ENCODE results near the gene MYOZ2. TPM values are rescaled to one million over a fixed set of nuclear protein-coding genes. Genes with fewer than 3 reads are reported as not detected.

The MYOZ2 gene
- total RNA-seq, 2 experiments from 2014 or later: not detected

GRCh38 chr4:119124352-119124751 lies 11.3 kb upstream of the MYOZ2 start:
- H3K4me1 Mint-ChIP-seq (ENCODE audit: low read depth): peaks cover 13% of the 10 kb centered on the region
- intact Hi-C loops (cut with DNase I, micrococcal nuclease): no loop called here
- CTCF ChIA-PET: no interaction called here
- Histone ChIP-seq H3K9me3 (ENCODE audit: control insufficient read depth in 1 of 2, insufficient read depth in 1 of 2, low read length in 2 of 2) (no peaks in the 10 kb centered on the region), H3K27ac (ENCODE audit: low read depth in 1 of 2, low read length in 2 of 2) (no peak overlapping the region), H3K36me3 (ENCODE audit: insufficient read depth, low read length) (no peaks in the 10 kb centered on the region), H3K4me3 (ENCODE audit: low read length) (no peak overlapping the region), H3K4me1 (ENCODE audit: insufficient read depth, low read length) (no peaks in the 10 kb centered on the region), H3K27me3 (ENCODE audit: control insufficient read depth in 1 of 2, insufficient read depth in 2 of 2, low read length in 2 of 2) (no peaks in the 10 kb centered on the region)
- TF ChIP-seq CTCF (IDR thresholded peaks at IDR 0.05): no peak
- no peaks in the 10 kb centered on the region for H3K36me3 Mint-ChIP-seq (ENCODE audit: low read depth)
- H3K4me3 Mint-ChIP-seq: no peak overlapping the region
- H3K9me3 Mint-ChIP-seq: no peaks in the 10 kb centered on the region
- no peaks in the 10 kb centered on the region for H3K27me3 Mint-ChIP-seq
- H3K27ac Mint-ChIP-seq: no peak overlapping the region
- POLR2A ChIA-PET: no interaction called here
- no peak for ATAC-seq (ENCODE audit: poor library complexity)
- DNase-seq: no peak

GRCh38 chr4:119125931-119126330 lies 9.7 kb upstream of the MYOZ2 start:
- Mint-ChIP-seq H3K4me3 (no peak overlapping the region), H3K36me3 (ENCODE audit: low read depth) (no peaks in the 10 kb centered on the region), H3K4me1 (ENCODE audit: low read depth) (peaks cover 13% of the 10 kb centered on the region), H3K27me3 (no peaks in the 10 kb centered on the region), H3K9me3 (no peaks in the 10 kb centered on the region), H3K27ac (no peak overlapping the region)
- ATAC-seq (ENCODE audit: poor library complexity) (no peak), DNase-seq (no peak)
- H3K27ac ChIP-seq (ENCODE audit: low read depth in 1 of 2, low read length in 2 of 2): no peak overlapping the region
- TF ChIP-seq CTCF (IDR thresholded peaks at IDR 0.05): no peak
- H3K36me3 ChIP-seq (ENCODE audit: insufficient read depth, low read length): no peaks in the 10 kb centered on the region
- H3K4me1 ChIP-seq (ENCODE audit: insufficient read depth, low read length): no peaks in the 10 kb centered on the region
- no peaks in the 10 kb centered on the region for H3K27me3 ChIP-seq (ENCODE audit: control insufficient read depth in 1 of 2, insufficient read depth in 2 of 2, low read length in 2 of 2)
- ChIA-PET POLR2A (no interaction called here), CTCF (no interaction called here)
- no peaks in the 10 kb centered on the region for H3K9me3 ChIP-seq (ENCODE audit: control insufficient read depth in 1 of 2, insufficient read depth in 1 of 2, low read length in 2 of 2)
- H3K4me3 ChIP-seq (ENCODE audit: low read length): no peak overlapping the region
- intact Hi-C loops (cut with DNase I, micrococcal nuclease): no loop called here

DNA sequence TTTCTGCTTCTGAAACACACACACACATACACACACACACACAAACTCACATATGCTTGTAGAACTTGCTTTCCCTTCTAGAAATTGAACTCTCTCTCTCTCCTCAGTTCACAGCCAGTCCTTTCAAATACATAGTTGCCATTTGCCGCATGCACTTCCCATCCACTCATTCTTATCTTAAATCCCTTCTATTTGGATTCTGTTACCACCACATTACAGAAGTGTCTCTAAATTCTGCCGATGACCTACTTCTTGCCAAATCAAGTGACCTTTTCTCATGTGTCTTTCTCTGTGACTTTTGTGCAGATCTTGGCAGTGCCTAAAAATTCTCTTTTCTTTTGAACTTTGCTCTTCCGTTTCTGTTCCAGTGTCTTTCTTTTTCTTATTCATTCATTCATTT lies 7.5 kb upstream of the MYOZ2 start:
- no peak overlapping the region for H3K27ac Mint-ChIP-seq
- TF ChIP-seq CTCF (IDR thresholded peaks at IDR 0.05): no peak
- intact Hi-C loops (cut with DNase I, micrococcal nuclease): no loop called here
- no peaks in the 10 kb centered on the region for H3K36me3 Mint-ChIP-seq (ENCODE audit: low read depth)
- no peaks in the 10 kb centered on the region for H3K9me3 Mint-ChIP-seq
- H3K27me3 Mint-ChIP-seq: no peaks in the 10 kb centered on the region
- DNase-seq (no peak), ATAC-seq (ENCODE audit: poor library complexity) (no peak)
- ChIA-PET POLR2A (no interaction called here), CTCF (no interaction called here)
- peaks cover 13% of the 10 kb centered on the region for H3K4me1 Mint-ChIP-seq (ENCODE audit: low read depth)
- H3K4me3 Mint-ChIP-seq: no peak overlapping the region
- Histone ChIP-seq H3K4me3 (ENCODE audit: low read length) (no peak overlapping the region), H3K9me3 (ENCODE audit: control insufficient read depth in 1 of 2, insufficient read depth in 1 of 2, low read length in 2 of 2) (no peaks in the 10 kb centered on the region), H3K27ac (ENCODE audit: low read depth in 1 of 2, low read length in 2 of 2) (no peak overlapping the region), H3K36me3 (ENCODE audit: insufficient read depth, low read length) (no peaks in the 10 kb centered on the region), H3K27me3 (ENCODE audit: control insufficient read depth in 1 of 2, insufficient read depth in 2 of 2, low read length in 2 of 2) (no peaks in the 10 kb centered on the region), H3K4me1 (ENCODE audit: insufficient read depth, low read length) (no peaks in the 10 kb centered on the region)
